ACHN (cell line): ENCODE measurements around the gene S100A3.
"Not testable (repeated sequence)": the region's sequence is repeated elsewhere in the genome, so short reads cannot be mapped to it uniquely, and the experiment has no call there.

Experiments used
- DNase-seq: peaks from one replicate; pipeline ENCODE4 v3.0.0-alpha.2; 2015
- in situ Hi-C: cut with HindIII; loops from 2 replicates; pipeline ENCODE4 v1.10.0; 2017; ENCODE audit warnings: low sequenced_read_pairs, low pct_ligation_motif_present, low pct_unique_long_range_greater_than_20kb

S100A3 gene

GRCh38 chr1:153572569-153573015 is 23.5 kb upstream of the S100A3 start:
- DNase-seq: peak; percentile 89
- in situ Hi-C loops: no loop called here

- in situ Hi-C loops: no loop called here
- DNase-seq: no peak
These were observed 22.6 kb upstream of the S100A3 start for GRCh38 chr1:153571706-153572105.

GRCh38 chr1:153570874-153571273 is 21.8 kb upstream of the S100A3 start:
- no peak for DNase-seq
- in situ Hi-C loops: no loop called here

GRCh38 chr1:153569465-153569864 is 20.4 kb upstream of the S100A3 start:
- in situ Hi-C loops: no loop called here
- no peak for DNase-seq

GRCh38 chr1:153568367-153569099 is 19.5 kb upstream of the S100A3 start:
- DNase-seq: peak; percentile 93
- in situ Hi-C loops: no loop called here

GRCh38 chr1:153567621-153568366 is 18.7 kb upstream of the S100A3 start:
- peak; percentile 72 for DNase-seq
- in situ Hi-C loops: no loop called here

- in situ Hi-C loops: no loop called here
These were observed 17.6 kb upstream of the S100A3 start for GRCh38 chr1:153566414-153567371.

GRCh38 chr1:153565529-153566374 is 16.7 kb upstream of the S100A3 start, which contains the start of gene S100A2:
S100A2 (minus strand) TSS chr1:153565844; CDS start chr1:153563877, 1,967 bp downstream.
- peak; percentile 98 for DNase-seq
- in situ Hi-C loops: no loop called here

More at GRCh38 chr1:153566414-153567371, 17.6 kb upstream of the S100A3 start:
- DNase-seq: peak; percentile 99

GRCh38 chr1:153563991-153564390 is 14.9 kb upstream of the S100A3 start:
- no peak for DNase-seq
- in situ Hi-C loops: no loop called here

- in situ Hi-C loops: no loop called here
- DNase-seq: no peak
These were observed 14.4 kb upstream of the S100A3 start for GRCh38 chr1:153563483-153563901.

GRCh38 chr1:153562021-153562420 is 13.0 kb upstream of the S100A3 start:
- in situ Hi-C loops, DNase-seq: not testable (repeated sequence)

GRCh38 chr1:153561466-153561985 is 12.5 kb upstream of the S100A3 start:
- no peak for DNase-seq
- in situ Hi-C loops: no loop called here

GRCh38 chr1:153560771-153561465 is 11.9 kb upstream of the S100A3 start:
- DNase-seq: no peak
- in situ Hi-C loops: no loop called here

GRCh38 chr1:153560241-153560640 is 11.2 kb upstream of the S100A3 start:
- in situ Hi-C loops: no loop called here
- no peak for DNase-seq

- in situ Hi-C loops: no loop called here
- DNase-seq: no peak
These were observed 8.8 kb upstream of the S100A3 start for GRCh38 chr1:153557877-153558276.

GRCh38 chr1:153556348-153556747 is 7.3 kb upstream of the S100A3 start:
- in situ Hi-C loops: no loop called here
- DNase-seq: no peak
